HG03175 (cell line): ENCODE results near the gene SLC5A5.
"Not testable (repeated sequence)": the region's sequence is repeated elsewhere in the genome, so short reads cannot be mapped to it uniquely, and the experiment has no call there.

Experiments
- ATAC-seq: cut with Tn5 transposase; IDR thresholded peaks from one replicate; pipeline ENCODE4 v1.9.1; 2021; ENCODE audit warnings: mild to moderate bottlenecking, moderate library complexity; ENCODE audit not compliant: unreplicated experiment

SLC5A5 gene

DNA sequence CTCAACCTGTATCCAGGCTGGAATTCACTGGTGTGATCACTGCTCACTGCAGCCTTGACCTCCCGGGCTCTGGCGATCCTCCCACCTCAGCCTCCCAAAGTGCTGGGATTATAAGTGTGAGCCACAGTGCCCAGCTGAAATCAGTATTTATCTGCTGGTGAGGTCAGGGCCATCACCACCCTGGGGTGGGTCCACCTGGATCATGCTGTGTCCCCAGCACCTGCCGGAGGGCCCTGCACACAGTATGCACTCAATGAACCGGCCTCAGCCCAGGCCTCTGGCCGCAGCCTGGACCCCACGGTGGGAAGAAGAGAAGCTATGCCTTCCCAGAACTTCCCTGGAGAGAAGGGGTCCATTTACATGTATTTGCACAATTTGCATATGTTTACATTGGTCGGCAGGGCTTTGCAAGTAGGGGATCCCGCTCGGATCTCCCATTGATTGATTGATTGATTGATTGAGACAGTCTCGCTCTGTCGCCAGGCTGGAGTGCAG is 2.6 kb upstream of the SLC5A5 start:
- ATAC-seq = no peak

DNA sequence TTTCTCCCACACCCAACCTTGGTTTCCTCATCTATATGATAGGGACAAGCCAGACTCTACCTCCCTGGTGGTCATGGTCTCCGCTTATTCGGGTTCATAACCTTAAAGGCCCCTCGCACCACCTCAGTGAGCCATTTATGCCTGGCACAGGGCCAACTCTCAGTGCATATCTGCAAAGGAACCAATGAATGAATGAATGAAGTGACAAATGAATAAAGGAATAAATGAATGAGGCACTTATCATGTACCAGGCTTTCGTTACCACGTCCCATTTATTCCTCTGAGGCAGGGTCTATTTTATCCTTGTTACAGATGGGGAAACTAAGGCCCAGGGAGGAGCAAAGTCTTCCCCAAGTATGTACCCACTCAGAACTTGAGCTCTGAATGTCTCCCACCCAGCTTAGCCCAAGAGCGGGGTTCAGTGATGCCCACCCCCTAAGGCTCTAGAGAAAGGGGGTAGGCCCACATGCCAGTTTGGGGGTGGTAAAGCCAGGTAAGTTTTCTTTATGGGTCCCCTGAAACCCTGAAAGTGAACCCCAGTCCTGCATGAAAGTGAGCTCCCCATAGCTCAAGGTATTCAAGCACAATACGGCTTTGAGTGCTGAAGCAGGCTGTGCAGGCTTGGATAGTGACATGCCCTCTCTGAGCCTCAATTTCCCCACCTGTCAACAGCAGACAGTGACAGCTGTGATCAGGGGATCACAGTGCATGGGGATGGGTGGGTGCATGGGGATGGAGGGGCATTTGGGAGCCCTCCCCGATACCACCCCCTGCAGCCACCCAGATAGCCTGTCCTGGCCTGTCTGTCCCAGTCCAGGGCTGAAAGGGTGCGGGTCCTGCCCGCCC is 490 bp upstream of the SLC5A5 start:
- no peak for ATAC-seq

- ATAC-seq = no peak
These were observed 681 bp downstream of the SLC5A5 start for GRCh38 chr19:17872251-17873001.

DNA sequence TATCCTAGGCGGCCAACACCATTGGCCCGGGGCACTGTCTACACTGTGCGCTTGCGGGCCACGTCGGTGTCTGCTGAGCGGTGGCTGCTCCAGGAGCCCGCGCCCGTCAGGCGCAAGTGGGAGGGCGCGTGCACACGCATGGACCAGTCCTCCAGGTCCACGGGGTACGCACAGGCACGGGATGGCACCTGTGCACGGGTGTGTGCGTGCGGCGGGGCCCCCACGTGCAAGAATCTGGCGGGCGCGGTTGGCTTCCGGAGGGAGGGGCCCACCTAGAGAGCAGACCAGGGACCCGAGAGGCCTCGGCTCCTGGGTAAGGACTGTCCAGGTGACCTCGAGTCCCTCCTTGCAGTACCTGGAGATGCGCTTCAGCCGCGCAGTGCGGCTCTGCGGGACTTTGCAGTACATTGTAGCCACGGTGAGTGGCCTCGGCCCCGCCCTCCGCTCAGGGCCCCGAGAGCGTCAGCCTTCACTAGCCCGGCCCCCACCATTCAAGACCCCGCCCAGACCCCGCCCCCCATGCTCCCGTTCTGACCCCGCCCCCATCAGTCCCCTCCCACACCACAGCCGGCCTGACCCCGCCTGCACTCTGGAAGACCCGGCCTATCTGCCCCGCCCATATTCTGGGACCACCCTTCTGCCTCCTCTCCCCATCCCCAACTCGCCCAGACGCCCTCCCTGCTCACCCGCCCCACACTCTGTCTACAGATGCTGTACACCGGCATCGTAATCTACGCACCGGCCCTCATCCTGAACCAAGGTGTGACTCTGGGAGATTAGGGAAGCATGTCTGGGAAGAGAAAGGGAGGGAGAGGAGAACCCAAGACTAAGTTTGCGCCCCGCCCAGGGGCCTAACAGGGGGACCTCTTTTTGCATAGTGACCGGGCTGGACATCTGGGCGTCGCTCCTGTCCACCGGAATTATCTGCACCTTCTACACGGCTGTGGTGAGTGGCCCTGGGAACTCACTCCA is 2.3 kb downstream of the SLC5A5 start:
- no peak for ATAC-seq

GRCh38 chr19:17874758-17875135 is 3.0 kb downstream of the SLC5A5 start:
- no peak for ATAC-seq

DNA sequence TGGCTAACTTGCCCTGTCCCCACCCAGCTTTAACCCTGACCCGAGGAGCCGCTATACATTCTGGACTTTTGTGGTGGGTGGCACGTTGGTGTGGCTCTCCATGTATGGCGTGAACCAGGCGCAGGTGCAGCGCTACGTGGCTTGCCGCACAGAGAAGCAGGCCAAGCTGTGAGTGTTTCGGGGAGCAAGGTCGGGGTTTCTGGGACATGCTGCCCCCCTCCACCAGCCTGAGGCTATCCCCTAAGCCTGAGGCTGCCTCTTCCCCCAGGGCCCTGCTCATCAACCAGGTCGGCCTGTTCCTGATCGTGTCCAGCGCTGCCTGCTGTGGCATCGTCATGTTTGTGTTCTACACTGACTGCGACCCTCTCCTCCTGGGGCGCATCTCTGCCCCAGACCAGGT is 6.0 kb downstream of the SLC5A5 start:
- no peak for ATAC-seq

DNA sequence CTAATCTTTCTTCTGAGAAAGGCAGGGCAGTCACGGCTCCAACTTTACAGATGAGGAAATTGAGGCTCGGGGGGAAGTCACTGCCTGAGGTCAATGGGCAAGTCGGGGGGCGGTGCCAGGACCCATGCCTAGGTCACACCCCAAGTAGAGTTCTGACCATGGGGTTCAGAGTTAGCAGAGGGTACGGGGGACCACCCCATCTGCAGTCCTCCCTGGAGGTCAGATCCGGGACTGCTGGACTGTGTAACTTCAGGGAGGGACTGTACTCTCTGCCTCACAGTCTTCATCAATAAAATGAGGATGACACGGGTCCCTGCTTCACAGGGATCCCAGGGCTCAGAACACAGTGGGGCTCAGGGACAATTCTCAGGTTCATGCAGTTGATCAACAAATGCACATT is 7.7 kb downstream of the SLC5A5 start:
- no peak for ATAC-seq

DNA sequence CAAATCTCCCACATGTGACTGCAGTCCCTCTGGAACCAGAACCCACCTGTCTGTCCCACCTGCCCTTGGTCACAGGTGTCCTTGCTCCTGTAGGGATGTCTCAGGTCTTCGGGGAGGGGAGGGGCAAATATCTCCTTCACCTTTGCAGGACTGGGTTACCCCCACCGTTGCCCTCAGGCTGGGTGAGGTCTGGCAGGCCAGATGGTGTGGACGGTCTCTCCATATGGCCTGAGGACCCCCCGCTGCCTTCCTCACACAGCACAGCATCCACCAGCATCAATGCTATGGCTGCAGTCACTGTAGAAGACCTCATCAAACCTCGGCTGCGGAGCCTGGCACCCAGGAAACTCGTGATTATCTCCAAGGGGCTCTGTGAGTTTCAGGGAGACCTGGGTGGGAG is 10.0 kb downstream of the SLC5A5 start:
- no peak for ATAC-seq

- ATAC-seq = no peak
These were observed 12.1 kb downstream of the SLC5A5 start for GRCh38 chr19:17883627-17884410.

- ATAC-seq = no peak
These were observed 14.8 kb downstream of the SLC5A5 start for GRCh38 chr19:17886515-17886914.

DNA sequence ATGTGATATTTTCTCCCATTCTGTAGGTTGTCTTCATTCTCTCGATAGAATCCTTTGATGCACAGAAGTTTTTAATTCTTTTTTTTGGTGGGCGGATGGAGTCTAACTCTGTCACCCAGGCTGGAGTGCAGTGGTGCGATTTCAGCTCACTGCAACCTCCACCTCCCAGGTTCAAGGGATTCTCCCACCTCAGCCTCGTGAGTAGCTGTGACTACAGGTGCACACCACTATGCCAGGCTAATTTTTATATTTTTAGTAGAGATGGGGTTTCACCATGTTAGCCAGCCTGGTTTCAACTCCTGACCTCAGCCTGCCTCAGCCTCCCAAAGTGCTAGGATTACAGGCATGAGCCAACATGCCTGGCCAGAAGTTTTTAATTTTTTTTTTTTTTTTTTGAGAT is 15.5 kb downstream of the SLC5A5 start:
- not testable (repeated sequence) for ATAC-seq

GRCh38 chr19:17888260-17888659 is 16.5 kb downstream of the SLC5A5 start:
- ATAC-seq = no peak

DNA sequence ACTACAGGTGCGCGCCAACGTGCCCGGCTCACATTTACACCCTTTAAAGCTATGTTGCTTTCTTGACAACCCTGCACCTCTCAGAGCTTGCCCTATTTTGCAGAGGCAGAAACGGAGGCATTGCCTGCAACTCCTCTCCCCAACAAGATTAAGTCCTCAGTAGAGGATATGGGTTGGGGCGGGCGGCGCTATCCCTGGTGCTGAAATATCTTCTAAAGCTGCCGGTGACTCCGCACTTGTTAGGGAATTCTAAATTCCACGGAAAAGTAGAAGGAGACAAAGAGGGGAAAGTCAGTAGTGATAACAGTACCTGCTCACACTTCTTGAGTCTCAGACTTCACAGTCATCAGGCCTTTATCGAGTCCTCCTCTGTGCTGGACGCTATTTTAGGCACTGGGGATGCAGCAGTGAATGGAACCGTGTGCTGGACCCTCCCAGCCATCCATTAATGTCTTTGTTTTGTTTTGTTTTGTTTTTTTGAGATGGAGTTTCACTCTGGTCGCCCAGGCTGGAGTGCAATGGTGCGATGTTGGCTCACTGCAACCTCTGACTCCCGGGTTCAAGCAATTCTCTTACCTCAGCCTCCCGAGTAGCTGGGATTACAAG is 18.0 kb downstream of the SLC5A5 start:
- ATAC-seq = no peak

DNA sequence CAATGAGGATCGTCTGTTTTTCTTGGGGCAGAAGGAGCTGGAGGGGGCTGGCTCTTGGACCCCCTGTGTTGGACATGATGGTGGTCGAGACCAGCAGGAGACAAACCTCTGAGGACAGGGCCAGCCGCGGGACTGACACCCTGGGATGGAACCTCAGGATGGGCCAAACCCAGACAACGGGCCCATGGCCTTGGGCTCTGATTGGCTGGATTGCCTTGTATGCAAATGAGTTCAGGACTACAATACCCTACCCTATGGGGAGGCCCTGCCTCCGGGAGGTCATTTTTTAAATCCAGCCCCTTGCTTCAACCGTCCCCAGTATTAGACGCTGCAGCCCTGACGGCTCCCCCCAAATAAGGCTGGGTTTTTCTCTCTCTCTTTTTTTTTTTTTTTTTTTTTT is 22.0 kb downstream of the SLC5A5 start:
- no peak for ATAC-seq

GRCh38 chr19:17902701-17903100 is 31.0 kb downstream of the SLC5A5 start:
- ATAC-seq = no peak

DNA sequence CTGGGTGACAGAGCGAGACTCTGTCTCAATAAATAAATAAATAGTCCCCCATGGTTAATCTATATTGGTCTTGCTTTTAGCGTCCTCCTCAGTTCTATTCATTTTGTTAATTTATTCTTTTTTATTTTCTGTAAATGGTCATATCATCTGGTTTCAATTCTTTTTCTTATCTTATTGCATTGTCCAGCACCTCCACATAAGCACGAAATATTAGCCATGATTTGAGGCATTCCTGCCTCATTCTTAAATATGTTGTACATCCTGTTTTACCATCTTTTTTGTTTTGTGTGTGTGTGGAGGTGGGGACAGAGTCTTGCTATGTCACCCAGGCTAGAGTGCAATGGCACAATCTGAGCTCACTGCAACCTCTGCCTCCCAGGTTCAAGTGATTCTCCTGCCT is 36.5 kb downstream of the SLC5A5 start:
- no peak for ATAC-seq

DNA sequence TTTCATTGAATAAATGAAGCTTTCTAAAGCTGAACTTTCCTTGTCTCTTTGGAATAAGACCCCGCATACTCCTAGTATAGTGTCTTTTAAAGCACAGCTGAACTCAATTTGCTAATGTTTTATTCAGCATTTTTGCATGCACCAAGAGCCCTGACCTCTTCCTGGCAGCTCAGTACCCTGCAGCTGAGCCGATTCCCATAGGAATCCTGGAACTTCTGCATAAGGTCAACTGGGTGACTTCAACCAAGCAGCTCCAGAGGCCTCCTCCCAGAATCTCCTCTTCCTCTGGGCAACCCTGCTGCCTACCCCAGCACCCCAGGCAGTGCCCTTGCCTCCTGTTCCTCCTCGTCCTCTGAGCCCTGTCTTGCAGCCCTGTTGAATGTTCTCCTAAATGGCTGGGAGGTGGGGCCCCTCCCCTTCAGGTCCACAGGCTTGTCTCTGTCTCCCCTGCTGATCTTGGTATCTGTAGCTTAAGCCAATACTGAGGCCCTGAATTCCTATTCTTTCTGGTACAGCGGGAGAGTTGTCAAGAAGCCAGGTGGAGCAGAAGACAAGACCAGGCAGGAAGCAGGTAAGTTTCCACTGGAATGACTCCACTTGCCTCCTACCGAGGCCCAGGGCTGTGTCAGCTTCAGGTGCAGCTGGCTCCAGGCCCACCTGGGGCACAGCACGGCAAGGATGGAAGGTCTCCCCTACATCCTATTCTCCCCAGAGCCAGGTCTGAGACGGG is 37.4 kb downstream of the SLC5A5 start:
- ATAC-seq = no peak

DNA sequence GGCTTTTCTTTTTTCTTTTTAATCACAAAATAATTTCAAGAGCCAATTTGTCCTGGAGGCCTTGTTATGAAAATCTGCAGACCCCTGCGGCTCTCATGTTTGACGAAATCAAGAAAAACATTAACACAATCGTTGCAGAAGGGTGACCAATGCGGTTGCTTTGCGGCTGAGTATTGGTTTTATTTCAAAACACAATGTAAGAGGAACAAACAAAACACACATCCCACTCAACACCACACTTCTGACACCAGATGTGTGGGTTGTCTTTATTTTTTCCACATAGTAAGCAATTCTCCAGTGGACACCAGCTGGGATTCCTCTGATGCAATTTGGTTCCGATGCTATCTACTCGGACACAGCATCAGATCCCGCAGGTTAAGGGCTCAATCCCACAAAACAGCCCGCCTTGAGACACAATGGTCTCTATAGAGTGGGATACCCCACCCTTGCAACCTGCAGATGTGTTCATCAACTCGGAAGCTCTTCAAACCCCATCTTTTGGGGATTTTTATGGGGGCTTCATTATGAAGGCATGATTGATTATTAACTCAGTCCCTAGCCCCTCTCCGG is 39.1 kb downstream of the SLC5A5 start:
- ATAC-seq = no peak
